Measurements from ENCODE around the gene CSNK2A3. TPM values are rescaled to one million over a fixed set of nuclear protein-coding genes. Genes with fewer than 3 reads are reported as not detected.

CSNK2A3 gene
- total and polyA plus RNA-seq, 2 experiments from 2014 or later, result 0.91 to 4.1 TPM

GRCh38 chr11:11395126-11395525 lies 42.1 kb upstream of the CSNK2A3 start:
- H3K4me3 Mint-ChIP-seq, result no peak overlapping the region; the same call in 2 of the 3 replicates
- no peak overlapping the region for H3K4me2 ChIP-seq
- H3K9me2 ChIP-seq (ENCODE audit: insufficient read depth), result no peaks in the 10 kb centered on the region
- H2AFZ ChIP-seq, result no peak overlapping the region
- H3K9me3 Mint-ChIP-seq, result no peaks in the 10 kb centered on the region
- no peak overlapping the region for H3K27ac Mint-ChIP-seq
- H3K27me3 Mint-ChIP-seq (ENCODE audit: insufficient read depth, low read depth, poor library complexity), result peaks cover 8% of the 10 kb centered on the region
- DNase-seq (ENCODE audit: low spot score) (no peak), ATAC-seq (no peak)
- TF ChIP-seq ZNF331 (CRISPR knock-in tag; IDR thresholded peaks at IDR 0.05; ENCODE audit: low read depth) (no peak), EZH2 (IDR thresholded peaks at IDR 0.05; ENCODE audit: low read depth, unreplicated experiment) (no peak), REST (IDR thresholded peaks at IDR 0.05; ENCODE audit: unreplicated experiment) (no peak), ZNF114 (CRISPR knock-in tag; IDR thresholded peaks at IDR 0.05) (no peak), POLR2AphosphoS5 (IDR thresholded peaks at IDR 0.05; ENCODE audit: low read depth) (no peak), ETS1 (IDR thresholded peaks at IDR 0.05) (no peak), EZH2phosphoT487 (IDR thresholded peaks at IDR 0.05; ENCODE audit: unreplicated experiment) (no peak), STAT1 (IDR thresholded peaks at IDR 0.05; ENCODE audit: unreplicated experiment) (no peak), JUNB (IDR thresholded peaks at IDR 0.05; ENCODE audit: unreplicated experiment) (no peak), CTCF (conservative IDR thresholded peaks at IDR 0.05; ENCODE audit: low read depth in 2 of 2) (no peak), CREB1 (CRISPR knock-in tag; IDR thresholded peaks at IDR 0.05; ENCODE audit: low read depth) (no peak), NANOG (IDR thresholded peaks at IDR 0.05; ENCODE audit: borderline replicate concordance) (no peak)
- TF ChIP-seq, protein P1, sequence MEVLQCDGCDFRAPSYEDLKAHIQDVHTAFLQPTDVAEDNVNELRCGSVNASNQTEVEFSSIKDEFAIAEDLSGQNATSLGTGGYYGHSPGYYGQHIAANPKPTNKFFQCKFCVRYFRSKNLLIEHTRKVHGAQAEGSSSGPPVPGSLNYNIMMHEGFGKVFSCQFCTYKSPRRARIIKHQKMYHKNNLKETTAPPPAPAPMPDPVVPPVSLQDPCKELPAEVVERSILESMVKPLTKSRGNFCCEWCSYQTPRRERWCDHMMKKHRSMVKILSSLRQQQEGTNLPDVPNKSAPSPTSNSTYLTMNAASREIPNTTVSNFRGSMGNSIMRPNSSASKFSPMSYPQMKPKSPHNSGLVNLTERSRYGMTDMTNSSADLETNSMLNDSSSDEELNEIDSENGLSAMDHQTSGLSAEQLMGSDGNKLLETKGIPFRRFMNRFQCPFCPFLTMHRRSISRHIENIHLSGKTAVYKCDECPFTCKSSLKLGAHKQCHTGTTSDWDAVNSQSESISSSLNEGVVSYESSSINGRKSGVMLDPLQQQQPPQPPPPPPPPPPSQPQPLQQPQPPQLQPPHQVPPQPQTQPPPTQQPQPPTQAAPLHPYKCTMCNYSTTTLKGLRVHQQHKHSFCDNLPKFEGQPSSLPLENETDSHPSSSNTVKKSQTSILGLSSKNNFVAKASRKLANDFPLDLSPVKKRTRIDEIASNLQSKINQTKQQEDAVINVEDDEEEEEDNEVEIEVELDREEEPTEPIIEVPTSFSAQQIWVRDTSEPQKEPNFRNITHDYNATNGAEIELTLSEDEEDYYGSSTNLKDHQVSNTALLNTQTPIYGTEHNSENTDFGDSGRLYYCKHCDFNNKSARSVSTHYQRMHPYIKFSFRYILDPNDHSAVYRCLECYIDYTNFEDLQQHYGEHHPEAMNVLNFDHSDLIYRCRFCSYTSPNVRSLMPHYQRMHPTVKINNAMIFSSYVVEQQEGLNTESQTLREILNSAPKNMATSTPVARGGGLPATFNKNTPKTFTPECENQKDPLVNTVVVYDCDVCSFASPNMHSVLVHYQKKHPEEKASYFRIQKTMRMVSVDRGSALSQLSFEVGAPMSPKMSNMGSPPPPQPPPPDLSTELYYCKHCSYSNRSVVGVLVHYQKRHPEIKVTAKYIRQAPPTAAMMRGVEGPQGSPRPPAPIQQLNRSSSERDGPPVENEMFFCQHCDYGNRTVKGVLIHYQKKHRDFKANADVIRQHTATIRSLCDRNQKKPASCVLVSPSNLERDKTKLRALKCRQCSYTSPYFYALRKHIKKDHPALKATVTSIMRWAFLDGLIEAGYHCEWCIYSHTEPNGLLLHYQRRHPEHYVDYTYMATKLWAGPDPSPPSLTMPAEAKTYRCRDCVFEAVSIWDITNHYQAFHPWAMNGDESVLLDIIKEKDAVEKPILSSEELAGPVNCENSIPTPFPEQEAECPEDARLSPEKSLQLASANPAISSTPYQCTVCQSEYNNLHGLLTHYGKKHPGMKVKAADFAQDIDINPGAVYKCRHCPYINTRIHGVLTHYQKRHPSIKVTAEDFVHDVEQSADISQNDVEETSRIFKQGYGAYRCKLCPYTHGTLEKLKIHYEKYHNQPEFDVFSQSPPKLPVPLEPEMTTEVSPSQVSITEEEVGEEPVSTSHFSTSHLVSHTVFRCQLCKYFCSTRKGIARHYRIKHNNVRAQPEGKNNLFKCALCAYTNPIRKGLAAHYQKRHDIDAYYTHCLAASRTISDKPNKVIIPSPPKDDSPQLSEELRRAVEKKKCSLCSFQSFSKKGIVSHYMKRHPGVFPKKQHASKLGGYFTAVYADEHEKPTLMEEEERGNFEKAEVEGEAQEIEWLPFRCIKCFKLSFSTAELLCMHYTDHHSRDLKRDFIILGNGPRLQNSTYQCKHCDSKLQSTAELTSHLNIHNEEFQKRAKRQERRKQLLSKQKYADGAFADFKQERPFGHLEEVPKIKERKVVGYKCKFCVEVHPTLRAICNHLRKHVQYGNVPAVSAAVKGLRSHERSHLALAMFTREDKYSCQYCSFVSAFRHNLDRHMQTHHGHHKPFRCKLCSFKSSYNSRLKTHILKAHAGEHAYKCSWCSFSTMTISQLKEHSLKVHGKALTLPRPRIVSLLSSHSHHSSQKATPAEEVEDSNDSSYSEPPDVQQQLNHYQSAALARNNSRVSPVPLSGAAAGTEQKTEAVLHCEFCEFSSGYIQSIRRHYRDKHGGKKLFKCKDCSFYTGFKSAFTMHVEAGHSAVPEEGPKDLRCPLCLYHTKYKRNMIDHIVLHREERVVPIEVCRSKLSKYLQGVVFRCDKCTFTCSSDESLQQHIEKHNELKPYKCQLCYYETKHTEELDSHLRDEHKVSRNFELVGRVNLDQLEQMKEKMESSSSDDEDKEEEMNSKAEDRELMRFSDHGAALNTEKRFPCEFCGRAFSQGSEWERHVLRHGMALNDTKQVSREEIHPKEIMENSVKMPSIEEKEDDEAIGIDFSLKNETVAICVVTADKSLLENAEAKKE (CRISPR knock-in tag; IDR thresholded peaks at IDR 0.05), result no peak
- no peak overlapping the region for H3K27ac ChIP-seq (ENCODE audit: low read depth)
- no peaks in the 10 kb centered on the region for H3K79me2 ChIP-seq (replicated peaks; ENCODE audit: insufficient read depth)
- H3K36me3 Mint-ChIP-seq (ENCODE audit: low read depth), result no peaks in the 10 kb centered on the region
- no peak overlapping the region for H3K4me3 ChIP-seq
- H3K36me3 ChIP-seq (ENCODE audit: insufficient read depth), result no peaks in the 10 kb centered on the region
- peaks cover 10% of the 10 kb centered on the region for H3K4me1 Mint-ChIP-seq
- H3F3A ChIP-seq (replicated peaks; ENCODE audit: low read depth), result no peaks in the 10 kb centered on the region
- no peaks in the 10 kb centered on the region for H3K4me1 ChIP-seq (ENCODE audit: insufficient read depth)
- H3K27me3 ChIP-seq (ENCODE audit: insufficient read depth), result no peaks in the 10 kb centered on the region
- H4K20me1 ChIP-seq (replicated peaks; ENCODE audit: insufficient read depth), result no peaks in the 10 kb centered on the region; the same call in 1 of the 2 replicates

All from GM23338 (cell line).